HT1080 (cell line): ENCODE measurements around the gene GPC2. TPM values are rescaled to one million over a fixed set of nuclear protein-coding genes. Genes with fewer than 3 reads are reported as not detected.
"Not testable (repeated sequence)": the region's sequence is repeated elsewhere in the genome, so short reads cannot be mapped to it uniquely, and the experiment has no call there.

Experiments
- DNase-seq: peaks from one replicate; pipeline ENCODE4 v3.0.0-alpha.2; 2015; ENCODE audit warnings: low read depth
- total RNA-seq: library from RNA; depleted of rRNA; stranded (reverse); fragments of >200 nt; shearing (Covaris generic); gene quantifications from 2 replicates; pipeline ENCODE4 v1.2.3, GENCODE V29; 2014

GPC2 gene
- total RNA-seq, 1 experiment from 2014 or later = 0.51 TPM

DNA sequence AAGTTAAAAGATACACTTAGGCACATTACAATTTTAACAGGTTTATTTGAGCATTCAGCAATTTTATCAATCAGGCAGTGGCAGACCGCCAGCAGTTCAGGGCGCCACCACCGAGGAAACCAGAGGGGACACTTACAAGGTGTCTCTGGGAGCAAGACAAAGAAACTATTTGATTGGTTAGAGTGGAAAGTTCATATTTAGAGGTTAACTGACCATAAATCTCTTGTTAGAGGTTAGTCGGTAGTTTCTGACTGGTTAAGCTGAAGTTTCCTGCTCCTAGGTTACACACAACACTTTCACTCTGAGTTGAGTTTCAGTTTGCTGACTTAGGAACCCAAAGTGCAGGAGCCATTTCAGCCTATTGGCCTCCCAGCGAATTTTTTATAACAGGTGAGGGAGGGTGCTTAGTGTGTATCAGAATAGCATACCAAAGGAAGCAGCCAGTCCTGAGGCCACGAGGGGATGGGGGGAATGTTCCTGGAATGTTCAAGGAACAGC lies 31.8 kb upstream of the GPC2 start:
- DNase-seq = no peak

DNA sequence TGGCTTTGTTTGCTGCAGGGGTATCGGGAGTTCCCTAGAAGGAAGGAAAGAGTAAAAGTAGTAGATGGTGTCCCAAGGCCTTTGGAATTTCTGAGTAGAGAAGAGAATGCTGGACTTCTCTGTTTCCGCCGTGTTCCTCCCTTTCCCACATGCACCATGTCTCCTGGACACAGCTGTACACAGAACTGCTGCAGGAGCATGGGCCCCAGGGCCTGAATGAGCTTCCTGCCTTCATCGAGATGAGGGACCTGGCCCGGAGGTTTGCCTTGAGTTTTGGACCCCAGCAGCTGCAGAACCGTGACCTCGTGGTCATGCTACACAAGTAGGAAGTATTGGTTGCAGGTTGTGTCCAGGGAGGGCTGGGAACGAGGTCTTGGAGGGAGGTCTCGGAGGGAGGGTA lies 27.3 kb upstream of the GPC2 start:
- no peak for DNase-seq

DNA sequence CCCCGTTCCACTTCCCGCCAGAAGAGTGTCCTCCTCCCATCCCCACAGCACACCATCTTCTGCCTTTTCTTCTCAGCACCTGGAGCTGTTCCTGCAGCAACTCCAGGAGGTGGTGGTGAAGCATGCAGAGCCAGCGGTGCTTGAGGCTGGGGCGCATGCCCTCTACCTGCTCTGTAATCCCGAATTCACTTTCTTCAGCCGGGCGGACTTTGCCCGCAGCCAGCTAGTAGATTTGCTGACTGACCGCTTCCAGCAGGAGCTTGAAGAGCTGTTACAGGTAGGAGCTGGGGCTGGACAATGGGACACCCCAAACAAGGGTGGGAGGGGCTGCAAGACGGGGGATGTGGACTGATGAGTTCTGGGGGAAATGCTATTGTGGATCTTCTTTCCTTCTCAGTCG lies 23.5 kb upstream of the GPC2 start:
- DNase-seq = no peak

DNA sequence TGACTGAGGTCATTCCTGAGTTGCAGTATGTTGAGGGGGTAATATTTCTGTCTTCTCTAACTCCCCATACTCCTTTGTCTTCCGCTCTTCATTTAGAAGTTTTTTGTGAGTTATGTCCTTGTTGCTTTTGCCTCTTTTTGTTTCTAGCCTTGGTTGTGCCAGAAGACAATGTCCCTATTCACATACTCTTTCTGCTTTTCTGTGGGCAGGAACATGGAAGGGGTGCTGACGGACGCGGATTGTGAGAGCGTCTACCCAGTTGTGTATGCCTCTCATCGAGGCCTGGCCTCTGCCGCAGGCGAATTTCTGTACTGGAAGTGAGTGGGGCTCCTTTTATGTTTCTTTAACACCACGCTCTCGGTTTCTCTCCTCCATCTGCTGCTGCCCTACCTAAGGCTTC lies 21.1 kb upstream of the GPC2 start:
- DNase-seq = no peak

DNA sequence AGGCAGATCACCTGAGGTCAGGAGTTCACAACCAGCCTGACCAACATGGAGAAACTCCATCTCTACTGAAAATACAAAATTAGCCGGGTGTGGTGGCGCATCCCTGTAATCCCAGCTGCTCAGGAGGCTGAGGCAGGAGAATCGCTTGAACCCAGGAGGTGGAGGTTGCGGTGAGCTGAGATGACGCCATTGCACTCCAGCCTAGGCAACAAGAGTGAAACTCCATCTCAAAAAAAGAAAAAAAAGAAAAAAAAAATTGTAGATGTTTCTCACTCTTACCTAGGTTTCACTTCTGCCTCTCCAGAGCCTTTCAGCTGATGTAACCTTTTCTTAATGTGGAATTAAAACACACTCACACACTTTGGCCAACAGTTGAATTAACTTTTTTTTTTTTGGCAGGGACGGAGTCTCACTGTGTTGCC lies 18.7 kb upstream of the GPC2 start:
- not testable (repeated sequence) for DNase-seq

DNA sequence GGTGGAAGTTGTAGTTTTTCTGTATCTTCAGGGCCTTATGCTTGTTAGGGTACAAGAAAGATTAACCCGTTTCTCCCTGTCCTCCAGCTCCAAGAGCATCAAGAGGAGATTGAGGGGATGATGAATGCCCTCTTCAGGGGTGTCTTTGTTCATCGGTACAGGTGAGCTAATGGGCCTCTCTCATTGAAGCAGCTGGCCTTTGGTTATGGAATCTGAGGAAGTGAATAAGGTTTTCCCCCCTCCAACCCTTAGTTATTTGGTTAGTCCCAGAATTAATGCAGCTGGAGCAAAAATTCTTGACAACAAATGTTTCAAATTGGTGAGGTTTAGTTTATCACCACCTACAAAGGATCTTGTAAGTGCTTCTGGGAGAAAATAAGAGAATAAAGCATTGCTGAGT lies 18.0 kb upstream of the GPC2 start:
- no peak for DNase-seq

DNA sequence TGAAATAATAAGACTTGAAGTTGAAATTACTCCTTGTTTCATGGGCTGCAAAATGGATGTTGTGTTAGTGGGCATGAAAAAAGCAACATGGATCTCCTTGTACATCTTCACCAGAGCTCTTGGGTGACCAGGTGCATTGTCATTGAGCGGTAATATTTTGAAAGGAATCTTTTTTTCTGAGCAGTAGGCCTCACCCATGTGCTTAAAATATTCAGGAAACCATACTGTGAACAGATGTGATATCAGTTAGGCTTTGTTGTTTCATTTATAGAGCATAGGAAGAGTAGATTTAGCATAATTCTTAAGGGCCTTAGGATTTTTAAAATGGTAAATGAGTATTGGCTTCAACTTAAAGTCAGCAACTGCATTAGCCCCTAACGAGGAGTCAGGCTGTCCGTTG lies 15.8 kb upstream of the GPC2 start:
- no peak for DNase-seq

DNA sequence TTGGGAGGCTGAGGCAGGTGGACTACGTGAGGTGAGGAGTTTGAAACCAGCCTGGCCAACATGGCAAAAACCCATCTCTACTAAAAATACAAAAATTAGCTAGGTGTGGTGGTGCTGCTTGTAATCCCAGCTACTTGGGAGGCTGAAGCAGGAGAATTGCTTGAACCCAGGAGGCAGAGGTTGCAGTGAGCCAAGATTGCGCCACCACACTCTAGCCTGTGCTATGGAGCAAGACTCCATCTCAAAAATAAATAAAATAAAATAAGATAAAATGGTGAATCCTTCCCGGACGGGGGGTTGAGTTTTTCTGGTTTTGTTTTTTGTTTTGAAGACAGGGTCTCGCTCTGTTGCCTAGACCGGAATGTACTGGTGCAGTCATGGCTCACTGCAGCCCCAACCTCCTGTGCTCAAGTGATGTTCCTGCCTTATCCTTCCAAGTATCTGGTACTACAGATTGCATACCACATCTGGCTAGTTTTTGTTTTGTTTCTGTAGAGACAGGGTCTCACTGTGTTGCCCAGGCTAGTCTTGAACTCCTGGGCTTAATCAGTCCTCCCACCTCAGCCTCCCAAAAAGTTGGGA lies 15.2 kb upstream of the GPC2 start:
- not testable (repeated sequence) for DNase-seq

DNA sequence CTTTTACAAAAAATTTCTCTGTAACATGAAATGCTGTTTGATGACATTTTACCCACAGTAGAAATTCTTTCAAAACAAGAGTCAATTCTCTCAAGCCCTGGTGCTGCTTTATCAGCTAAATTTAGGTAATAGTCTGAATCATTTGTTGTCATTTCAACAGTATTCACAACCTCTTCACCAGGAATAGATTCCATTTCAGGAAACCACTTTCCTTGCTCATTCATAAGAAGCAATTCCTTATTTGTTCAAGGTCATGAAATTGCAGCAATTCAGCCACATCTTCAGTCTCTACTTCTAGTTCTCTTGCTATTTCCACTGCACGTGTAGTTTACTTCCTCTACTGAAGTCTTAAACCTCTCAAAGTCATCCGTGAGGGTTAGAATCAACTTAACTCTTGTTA lies 14.6 kb upstream of the GPC2 start:
- DNase-seq = peak; percentile 17

DNA sequence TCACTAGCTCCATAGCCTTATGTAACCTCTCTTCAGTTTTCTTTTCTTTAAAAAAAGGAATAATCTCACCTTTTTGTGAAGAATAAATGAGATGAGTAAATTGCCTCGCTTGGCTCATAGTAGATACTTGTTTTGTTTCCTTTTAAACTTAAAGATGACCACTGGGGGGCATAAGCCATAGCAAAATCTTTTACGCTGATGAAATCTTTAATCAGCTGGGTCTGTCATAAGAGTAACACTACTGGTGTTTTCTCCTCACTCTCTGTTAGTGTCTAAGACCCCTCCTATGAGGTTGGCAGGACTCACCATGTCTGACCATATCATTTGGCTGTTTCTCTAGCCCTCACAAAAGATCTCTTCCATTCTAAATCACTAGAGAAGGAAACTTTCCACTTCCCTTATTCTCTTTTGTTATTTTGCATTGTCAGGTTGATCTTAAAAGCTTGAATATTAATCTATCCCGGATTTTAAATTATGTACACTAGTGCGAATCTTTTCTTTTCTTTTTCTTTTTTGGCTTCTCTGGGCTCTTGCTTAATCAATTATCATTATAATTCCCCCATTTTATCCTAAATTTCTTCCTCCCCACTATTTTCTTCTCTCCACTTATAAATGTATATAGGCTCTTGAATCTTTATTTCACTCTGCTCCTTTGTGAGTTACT lies 13.0 kb upstream of the GPC2 start:
- peak; percentile 33 for DNase-seq

DNA sequence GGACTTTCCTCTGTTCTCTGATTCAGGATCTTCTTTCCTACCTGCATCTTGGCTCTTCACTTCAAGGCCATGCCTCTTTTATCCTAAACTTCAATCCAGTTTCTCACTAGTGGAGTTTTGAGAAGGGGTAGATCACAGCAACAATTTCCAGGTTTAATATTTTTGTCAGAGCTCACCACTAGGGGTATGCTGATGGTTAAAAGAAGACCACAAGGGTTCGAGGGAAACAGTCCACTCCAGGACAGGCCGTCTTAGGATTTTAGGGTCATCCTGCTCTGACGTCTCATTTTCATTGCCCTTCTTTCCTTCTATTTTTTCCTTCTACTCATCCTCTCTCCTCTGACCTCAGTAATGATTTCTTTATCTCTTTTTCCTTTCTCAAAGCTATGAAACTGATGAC lies 11.9 kb upstream of the GPC2 start:
- no peak for DNase-seq

DNA sequence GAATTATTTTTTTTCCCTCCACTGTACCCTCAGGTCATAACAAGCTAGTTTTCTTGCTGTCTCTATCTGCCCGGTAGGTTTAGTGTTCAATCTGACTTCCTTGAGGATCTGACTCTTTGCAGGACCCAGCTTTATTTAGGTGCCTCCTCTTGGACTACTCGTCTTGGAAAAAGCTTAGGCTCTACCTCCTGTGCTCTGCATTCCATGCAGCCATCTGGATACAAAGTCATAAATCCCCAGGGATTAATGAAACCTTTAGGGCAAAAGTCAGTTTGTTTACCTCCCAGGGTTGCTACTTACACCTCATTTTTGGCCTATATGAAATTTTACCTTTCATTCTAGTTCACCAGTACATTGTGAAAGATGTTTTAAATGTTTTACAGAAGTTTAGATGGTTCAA lies 8.5 kb upstream of the GPC2 start:
- DNase-seq = no peak

DNA sequence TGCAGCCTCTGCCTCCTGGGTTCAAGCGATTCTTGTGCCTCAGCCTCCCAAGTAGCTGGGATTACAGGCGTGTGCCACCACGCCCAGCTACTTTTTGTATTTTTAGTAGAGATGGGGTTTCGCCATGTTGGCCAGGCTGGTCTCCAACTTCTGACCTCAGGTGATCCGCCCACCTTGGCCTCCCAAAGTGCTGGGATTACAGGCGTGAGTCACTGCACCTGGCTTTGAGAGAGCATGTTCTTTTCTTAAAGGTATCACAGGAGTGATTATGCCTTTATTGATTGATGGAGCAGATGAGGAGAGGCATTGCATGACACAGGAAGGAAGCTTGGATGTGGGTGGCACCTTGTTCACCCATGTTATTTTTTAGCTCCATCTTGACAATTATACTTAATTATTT lies 5.9 kb upstream of the GPC2 start:
- not testable (repeated sequence) for DNase-seq

DNA sequence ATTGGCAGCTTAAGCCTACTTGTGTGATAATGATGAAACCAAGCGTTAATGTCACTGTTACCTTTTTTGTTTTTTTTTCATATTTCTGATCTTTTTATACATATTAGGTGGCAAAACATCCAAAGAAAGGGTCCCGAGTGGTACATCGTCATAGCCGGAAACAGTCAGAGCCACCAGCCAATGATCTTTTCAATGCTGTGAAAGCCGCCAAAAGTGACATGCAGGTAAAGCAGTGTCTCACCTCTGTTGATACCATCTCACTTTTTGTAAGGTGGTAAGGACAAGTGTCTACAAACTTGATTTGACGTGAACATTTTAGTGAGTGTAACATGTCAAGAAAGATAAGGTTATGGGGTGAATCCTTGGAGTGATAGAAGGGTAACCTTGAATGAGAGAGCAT lies 5.4 kb upstream of the GPC2 start:
- DNase-seq = not testable (repeated sequence)

DNA sequence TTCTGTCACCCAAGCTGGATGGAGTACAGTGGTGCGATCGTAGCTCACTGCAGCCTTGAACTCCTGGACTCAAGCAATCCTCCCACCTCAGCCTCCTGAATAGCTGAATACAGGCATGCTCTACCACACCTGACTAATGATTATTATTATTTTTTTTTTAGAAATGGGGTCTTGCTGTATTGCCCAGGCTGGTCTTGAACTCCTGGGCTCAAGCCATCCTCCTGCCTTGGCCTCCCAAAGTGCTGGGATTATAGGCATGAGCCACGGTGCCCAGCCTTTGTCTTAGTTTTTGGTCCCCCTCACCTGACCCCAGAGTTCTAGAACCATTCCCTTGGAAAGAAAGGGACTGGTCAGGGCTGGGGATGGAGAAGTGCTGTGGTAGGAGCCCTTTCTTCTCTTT lies 2.9 kb upstream of the GPC2 start:
- DNase-seq = not testable (repeated sequence)

DNA sequence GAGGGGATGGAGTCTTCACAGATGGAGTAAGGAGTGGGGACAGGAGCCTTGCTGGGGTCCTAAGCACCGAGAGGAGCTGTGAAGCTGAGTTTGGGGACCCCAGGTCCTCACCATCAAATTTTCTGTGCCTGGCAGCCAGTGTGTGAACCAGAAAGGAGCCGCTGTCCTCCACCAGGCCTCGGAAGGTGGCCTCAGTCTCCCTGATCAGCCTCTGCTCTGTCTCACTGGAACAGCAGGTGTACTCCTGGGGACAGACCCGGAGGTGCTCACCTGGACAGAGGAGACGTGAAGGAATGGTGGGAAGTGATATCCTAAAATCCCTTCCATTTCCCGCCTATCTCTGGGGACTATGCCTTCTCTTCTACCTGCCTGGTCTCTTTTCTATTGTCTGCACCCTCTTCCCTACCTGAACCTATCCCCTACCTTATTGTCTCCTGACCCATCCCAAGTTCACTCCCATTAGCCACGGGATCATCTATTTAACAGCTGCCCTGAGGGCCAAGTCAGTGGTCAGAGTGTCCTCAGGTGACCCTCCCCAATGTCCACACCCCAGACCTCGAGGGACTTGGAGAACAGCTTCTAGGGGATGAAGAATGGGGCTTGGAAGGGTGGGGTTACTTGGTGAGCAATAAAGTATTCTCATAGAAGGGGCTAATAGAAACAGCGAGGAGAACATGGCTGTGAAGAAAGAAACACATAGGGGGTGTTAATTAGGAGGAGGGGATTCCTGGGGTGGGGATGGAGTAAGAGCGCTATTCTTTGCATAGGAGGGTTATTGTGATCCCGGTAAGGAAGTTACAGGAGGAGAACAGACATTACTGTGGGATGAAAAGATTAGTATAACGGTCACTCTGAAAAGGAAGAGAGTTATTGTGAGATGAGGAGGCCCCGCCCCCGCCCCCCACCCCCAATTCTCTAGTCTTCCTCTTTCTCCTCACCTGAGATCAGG lies 811 bp downstream of the GPC2 start:
- no peak for DNase-seq

DNA sequence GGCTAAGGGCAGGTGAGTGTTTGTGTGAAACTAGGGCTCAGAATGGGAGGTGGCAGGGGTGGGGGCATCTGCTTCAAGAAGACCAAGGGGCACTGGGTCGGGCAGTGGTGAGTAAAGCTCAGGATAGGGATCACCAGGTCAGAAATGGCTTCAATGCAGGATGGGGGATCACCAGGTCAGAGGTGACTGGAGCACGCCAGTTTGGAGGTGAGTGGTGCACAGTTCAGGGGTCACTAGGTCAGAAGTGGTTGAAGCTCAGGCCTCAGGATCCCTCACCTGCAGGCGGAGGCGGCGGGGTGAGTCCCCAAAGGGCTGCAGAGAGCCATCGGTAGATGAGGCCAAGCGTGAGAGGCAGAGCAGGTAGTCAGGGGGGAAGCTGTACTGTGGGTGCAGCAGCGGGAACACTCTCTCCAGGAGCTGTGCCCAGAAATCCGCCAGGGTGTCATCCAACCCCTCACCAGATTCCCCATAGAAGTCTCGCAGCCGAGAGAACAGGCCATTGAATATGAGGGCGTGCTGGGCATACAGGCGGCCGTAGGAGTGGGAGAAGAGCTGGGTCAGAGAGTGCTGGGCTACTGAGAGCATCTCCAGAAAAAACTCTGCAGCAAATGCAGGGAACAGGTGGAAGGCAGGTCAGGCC lies 1.8 kb downstream of the GPC2 start:
- no peak for DNase-seq

DNA sequence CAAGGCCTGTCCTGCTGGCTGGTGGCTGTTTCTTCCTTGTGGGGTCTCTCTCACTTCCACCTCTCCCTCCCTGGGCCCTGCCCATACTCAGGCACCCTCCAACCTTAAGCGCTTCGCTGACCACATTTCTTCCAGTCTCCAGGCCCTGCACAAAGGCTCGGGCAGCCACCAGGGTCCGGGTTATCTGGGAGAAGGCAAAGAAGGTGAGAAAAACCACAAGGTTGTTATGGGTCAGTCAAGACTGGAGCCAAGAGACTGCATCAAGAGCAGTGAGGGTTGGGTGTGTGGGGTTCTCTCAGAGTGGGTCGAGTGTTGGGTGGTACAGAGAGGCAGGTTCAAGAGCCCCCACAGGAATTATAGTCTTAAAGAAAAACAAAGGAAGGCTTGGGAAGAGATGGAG lies 2.6 kb downstream of the GPC2 start:
- no peak for DNase-seq

DNA sequence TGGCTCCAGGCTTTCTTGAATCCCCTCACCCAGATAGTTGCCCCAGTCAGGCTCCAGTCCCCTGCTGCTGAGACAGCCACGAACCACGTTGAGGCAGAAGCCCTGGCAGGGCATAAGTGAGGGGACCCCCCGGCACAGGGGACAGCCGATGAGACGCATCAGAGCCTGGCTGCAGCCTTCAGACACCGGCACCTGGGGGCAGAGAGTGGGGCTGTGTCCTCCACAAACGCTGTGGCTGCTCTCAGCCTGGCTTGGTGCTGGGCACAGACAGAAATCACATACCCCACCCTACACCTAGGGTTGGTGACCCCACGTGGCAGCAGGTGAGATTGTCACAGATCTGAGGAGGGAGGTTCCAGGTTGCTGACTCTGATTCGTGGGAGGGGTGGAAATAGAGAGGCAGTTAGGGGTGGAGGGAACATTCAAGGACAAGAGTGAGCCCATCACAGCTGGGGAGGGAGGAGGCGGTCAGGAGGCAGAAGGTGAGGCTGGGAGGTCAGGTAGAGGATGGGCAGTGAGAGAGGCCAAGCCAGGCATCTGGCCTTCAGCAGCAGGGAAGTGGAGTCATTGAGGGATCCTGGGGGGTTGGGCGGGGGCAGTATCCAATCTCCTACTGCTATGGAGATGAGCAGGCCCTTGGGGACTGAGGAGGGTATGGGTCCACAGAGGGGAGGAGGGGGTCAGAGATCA lies 3.2 kb downstream of the GPC2 start:
- DNase-seq = no peak

DNA sequence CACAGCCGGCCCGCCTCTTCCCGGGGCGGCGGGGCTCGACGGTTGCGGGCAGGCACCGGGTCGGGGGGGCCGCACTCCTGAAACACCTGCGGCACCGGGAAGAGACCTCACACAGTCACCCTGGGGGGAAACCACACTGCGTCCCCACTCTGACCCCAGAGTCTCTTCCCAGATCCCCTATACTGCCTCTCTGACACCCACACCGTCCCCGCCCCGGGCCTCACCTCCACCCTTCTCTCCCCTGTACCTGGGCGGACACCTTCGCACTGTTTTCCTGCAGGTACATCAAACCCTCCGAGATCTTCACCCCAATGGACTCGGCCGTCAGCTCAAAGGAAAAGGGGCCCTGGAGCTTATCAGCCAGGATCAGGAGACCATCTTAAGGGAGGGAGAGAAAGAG lies 5.3 kb downstream of the GPC2 start:
- no peak for DNase-seq

DNA sequence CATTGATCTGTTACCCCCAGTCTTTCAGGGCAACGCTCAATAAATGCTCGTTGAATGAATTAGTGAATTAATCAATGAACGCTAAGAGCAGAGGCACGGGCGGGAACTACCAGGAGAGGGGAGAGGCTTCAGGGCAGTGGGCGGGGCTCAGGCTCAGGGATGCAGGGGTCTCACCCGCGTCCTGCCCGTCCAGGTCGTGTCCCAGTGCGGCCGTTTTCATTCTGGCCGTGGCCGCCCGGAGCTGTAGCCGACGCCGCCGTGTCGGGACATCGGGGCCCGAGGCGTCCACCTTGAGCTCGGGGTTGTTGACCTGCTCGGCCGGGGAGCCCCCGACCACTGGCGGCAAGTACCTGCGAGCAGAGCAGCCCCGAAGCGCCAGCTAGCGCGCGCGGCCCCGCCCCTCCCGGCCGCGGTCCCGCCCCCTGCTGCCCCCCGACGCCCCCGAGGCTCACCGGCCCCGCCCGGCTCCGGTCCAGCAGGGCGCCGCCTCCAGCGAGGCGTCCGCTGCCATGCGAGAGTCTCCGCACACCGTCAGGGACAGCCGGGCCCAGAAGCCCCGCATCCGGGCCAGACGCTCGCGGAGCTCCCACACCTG lies 6.0 kb downstream of the GPC2 start:
- no peak for DNase-seq
